HL-60 (cell line): ENCODE data around the gene PASK.

Experiments used
- CTCF ChIP-seq: IDR thresholded peaks from one replicate; pipeline ENCODE4 v1.5.1; 2011; ENCODE audit warnings: low read length, control low read depth, inconsistent platforms; ENCODE audit not compliant: insufficient read depth
- GABPA ChIP-seq: IDR thresholded peaks from 2 replicates; pipeline ENCODE4 v1.6.1; 2012; ENCODE audit warnings: low read depth
- POLR2AphosphoS5 ChIP-seq: IDR thresholded peaks from 2 replicates; pipeline ENCODE4 v1.6.1; 2012; ENCODE audit warnings: low read depth
- SPI1 ChIP-seq: IDR thresholded peaks from 2 replicates; pipeline ENCODE4 v1.6.1; 2012; ENCODE audit warnings: low read depth, mild to moderate bottlenecking, borderline replicate concordance
- TF ChIP-seq, protein P1 (sequence below): IDR thresholded peaks from 2 replicates; pipeline ENCODE4 v1.6.1; 2012; ENCODE audit warnings: low read depth; ENCODE audit not compliant: insufficient replicate concordance

DNA sequence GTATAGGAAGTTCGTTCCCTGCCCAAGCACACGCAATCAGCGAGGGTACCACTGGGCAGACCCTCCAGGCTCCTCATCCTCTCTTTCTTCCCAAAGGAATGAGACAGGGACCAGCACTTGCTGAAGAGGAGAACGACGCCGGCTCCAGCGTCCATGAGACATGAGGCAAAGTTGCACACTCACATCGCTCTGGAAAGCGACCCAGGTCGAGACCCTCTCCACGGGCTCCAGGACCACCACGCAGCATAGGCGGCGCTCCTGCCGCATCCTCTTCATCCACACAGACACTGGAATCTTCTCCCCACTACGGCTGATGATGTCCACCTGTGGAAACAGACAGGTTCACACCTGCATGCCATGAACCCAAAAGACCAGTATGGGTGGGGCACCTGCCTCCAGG lies 10.8 kb downstream of the PASK start:
- TF ChIP-seq, protein P1, sequence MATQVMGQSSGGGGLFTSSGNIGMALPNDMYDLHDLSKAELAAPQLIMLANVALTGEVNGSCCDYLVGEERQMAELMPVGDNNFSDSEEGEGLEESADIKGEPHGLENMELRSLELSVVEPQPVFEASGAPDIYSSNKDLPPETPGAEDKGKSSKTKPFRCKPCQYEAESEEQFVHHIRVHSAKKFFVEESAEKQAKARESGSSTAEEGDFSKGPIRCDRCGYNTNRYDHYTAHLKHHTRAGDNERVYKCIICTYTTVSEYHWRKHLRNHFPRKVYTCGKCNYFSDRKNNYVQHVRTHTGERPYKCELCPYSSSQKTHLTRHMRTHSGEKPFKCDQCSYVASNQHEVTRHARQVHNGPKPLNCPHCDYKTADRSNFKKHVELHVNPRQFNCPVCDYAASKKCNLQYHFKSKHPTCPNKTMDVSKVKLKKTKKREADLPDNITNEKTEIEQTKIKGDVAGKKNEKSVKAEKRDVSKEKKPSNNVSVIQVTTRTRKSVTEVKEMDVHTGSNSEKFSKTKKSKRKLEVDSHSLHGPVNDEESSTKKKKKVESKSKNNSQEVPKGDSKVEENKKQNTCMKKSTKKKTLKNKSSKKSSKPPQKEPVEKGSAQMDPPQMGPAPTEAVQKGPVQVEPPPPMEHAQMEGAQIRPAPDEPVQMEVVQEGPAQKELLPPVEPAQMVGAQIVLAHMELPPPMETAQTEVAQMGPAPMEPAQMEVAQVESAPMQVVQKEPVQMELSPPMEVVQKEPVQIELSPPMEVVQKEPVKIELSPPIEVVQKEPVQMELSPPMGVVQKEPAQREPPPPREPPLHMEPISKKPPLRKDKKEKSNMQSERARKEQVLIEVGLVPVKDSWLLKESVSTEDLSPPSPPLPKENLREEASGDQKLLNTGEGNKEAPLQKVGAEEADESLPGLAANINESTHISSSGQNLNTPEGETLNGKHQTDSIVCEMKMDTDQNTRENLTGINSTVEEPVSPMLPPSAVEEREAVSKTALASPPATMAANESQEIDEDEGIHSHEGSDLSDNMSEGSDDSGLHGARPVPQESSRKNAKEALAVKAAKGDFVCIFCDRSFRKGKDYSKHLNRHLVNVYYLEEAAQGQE, result no peak
- TF ChIP-seq CTCF (no peak), POLR2AphosphoS5 (no peak), GABPA (no peak), SPI1 (no peak)
